IPS DF 6.9 (cell line): ENCODE results near the gene PGS1.
"Not testable (repeated sequence)": the region's sequence is repeated elsewhere in the genome, so short reads cannot be mapped to it uniquely, and the experiment has no call there.

Experiments
- DNase-seq: peaks from one replicate; pipeline ENCODE4 v3.0.0-alpha.2; 2013; ENCODE audit warnings: low read depth, low spot score
- H3K27ac ChIP-seq: one replicate; pipeline ENCODE4 v1.5.1; 2013; ENCODE audit warnings: low read length, control low read depth
- H3K27me3 ChIP-seq: 2 replicates; pipeline ENCODE4 v1.6.1; 2013; ENCODE audit warnings: mild to moderate bottlenecking, low read length; ENCODE audit not compliant: control insufficient read depth, insufficient read depth
- H3K36me3 ChIP-seq: 2 replicates; pipeline ENCODE4 v1.6.1; 2013; ENCODE audit warnings: low read length; ENCODE audit not compliant: control insufficient read depth, insufficient read depth
- H3K4me1 ChIP-seq: 2 replicates; pipeline ENCODE4 v1.6.1; 2013; ENCODE audit warnings: low read length; ENCODE audit not compliant: control insufficient read depth, insufficient read depth
- H3K4me3 ChIP-seq: 2 replicates; pipeline ENCODE4 v1.5.1; 2013; ENCODE audit warnings: mild to moderate bottlenecking, low read length
- H3K9me3 ChIP-seq: 2 replicates; pipeline ENCODE4 v1.6.1; 2013; ENCODE audit warnings: low read length, inconsistent platforms; ENCODE audit not compliant: control insufficient read depth, insufficient read depth
- WGBS: extraction: QIAGEN DNeasy Blood & Tissue Kit; methylation state at CpG from one replicate; pipeline ENCODE4 v1.1.7; 2013; ENCODE audit warnings: mixed read lengths, missing lambda C conversion rate; ENCODE audit not compliant: insufficient read length, insufficient coverage; 5-methylcytosine and 5-hydroxymethylcytosine counted together

Gene PGS1

DNA sequence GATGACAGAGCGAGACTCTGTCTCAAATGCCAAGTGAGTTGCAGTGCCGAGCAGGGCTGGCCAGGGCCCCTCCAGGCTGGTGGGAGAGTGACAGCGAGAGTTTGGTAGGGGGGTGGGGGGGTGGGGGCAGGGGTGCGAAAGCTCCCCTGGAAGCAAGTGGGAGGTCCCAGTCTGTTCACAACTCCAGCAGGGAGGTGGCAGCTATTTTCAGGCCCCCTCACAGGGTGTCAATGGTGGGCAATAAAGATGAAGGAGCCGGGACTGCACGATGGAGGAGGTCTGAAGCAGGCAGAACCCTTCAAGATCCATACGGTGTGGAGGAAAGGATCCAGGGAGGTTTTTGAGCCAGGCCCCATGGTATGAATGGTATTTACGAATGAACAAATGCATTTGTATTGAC is 83.7 kb downstream of the PGS1 start:
- H3K27me3 ChIP-seq, result no peaks in the 10 kb centered on the region
- no CpG with 5 or more reads among the region's 8 CpGs for WGBS
- no peak for DNase-seq
- H3K4me3 ChIP-seq, result no peak overlapping the region
- no peaks in the 10 kb centered on the region for H3K36me3 ChIP-seq
- H3K4me1 ChIP-seq, result no peaks in the 10 kb centered on the region
- no peaks in the 10 kb centered on the region for H3K9me3 ChIP-seq
- no peak overlapping the region for H3K27ac ChIP-seq

DNA sequence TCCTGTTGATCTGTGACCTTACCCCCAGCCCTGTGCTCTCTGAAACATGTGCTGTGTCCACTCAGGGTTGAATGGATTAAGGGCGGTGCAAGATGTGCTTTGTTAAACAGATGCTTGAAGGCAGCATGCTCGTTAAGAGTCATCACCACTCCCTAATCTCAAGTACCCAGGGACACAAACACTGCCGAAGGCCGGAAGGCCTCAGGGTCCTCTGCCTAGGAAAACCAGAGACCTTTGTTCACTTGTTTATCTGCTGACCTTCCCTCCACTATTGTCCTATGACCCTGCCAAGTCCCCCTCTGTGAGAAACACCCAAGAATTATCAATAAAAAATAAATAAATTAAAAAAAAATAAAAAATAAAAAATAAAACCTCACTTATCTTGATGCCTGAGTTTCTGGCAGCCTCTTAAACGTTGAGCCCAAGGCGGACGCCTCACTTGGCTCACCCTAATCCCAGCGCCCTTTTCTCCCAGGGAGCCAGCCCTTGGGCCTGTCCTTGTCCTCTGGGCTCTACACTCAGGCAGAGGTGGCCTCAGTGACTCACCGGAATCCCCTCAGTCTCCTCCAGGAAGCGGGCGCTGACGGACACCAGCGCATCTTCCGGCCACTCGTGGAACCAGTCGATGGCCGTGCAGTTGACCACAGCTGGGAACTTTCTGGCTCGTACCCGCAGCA is 87.8 kb downstream of the PGS1 start:
- H3K4me1 ChIP-seq, H3K27ac ChIP-seq, H3K36me3 ChIP-seq, DNase-seq, H3K27me3 ChIP-seq, H3K9me3 ChIP-seq, H3K4me3 ChIP-seq: not testable (repeated sequence)
- no CpG with 5 or more reads among the region's 19 CpGs for WGBS

DNA sequence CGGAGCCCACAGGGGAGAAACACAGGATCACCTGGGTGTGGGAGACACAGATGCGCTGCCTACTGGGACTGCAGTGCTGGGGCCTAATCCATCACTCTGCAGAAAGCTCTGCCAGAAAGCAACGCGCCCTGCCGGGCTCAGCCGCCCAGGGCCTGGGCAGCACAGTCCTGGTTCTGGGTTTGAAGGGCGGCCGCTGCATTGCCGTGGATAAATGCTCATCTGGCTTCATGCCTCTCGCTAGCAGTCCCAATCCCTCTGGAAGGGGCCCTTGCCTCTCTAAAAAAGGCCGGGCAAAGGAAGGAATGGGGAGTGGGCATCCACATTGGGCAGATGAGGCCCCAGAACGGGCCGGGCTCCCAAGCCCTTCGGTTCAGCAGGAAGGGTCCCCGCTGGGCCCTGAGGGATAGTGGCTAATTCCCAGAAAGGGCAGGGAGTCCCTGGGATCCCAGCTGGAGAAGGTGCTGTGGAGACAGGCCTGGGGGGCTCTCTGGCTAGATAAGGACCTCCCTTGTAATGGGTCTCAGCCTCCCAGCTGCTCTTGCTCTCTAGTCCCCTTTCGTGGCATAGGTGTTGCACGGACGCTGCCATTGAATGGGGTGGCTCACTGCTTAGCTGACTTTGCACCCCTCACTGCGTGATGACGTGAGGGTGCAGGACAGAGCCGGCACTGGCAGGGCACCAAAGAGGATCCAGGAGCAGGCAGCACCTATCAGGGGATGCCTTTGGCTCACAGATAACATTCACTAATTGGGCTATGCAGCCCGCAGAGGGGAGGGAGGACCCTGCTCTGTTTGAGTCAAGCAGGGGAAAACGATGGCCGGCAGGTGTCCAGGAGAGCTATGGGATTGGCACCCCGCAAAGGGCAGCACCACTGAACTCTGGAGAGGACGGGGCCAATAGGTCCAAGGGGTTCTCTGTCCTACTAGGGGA is 88.6 kb downstream of the PGS1 start:
- Histone ChIP-seq H3K4me1 (no peaks in the 10 kb centered on the region), H3K27ac (no peak overlapping the region)
- no CpG with 5 or more reads among the region's 26 CpGs for WGBS

DNA sequence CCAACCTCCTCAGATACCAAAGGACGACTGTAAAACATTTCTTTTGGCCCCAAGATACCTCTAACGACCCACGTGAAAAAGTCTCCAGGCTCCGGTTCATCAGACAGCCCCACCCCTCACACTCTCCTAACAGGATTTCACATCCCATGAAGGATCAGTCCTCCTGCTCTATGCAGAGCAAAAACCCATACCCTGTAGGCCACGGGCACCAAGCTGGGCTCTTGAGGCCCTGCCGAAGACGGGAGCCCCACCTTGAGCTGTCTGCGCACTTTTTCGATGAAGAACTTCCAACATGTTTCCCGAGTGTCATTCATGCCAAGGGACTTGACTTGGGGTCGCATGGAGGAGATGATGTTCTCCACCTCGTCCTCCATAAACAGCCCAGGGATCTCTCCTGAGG is 89.9 kb downstream of the PGS1 start:
- Histone ChIP-seq H3K36me3 (no peaks in the 10 kb centered on the region), H3K27ac (no peak overlapping the region), H3K27me3 (no peaks in the 10 kb centered on the region), H3K9me3 (no peaks in the 10 kb centered on the region), H3K4me3 (no peak overlapping the region), H3K4me1 (no peaks in the 10 kb centered on the region)
- DNase-seq, result no peak
- WGBS, result no CpG with 5 or more reads among the region's 12 CpGs

More for the DNA sequence above, 88.6 kb downstream of the PGS1 start:
- no peak for DNase-seq
- H3K9me3 ChIP-seq, result no peaks in the 10 kb centered on the region
- H3K36me3 ChIP-seq, result no peaks in the 10 kb centered on the region
- H3K27me3 ChIP-seq, result no peaks in the 10 kb centered on the region
- H3K4me3 ChIP-seq, result no peak overlapping the region

DNA sequence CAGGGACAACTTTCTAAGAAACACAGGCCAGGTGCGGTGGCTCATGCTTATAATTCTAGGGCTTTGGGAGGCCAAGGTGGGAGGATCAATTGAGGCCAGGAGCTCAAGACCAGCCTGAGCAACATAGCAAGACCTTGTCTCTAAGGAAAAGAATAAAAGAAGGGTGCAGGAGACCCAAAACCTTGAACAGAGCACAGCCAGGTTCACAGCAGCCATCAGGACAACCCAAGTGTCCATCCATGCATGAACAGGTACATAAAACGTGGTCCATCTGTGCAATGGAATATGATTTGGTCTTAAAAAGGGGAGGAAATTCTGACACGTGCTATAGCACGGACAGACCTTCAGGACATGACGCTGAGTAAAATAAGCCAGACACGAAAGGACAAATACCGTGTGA is 91.0 kb downstream of the PGS1 start:
- DNase-seq, result no peak
- H3K27me3 ChIP-seq, result no peaks in the 10 kb centered on the region
- no peaks in the 10 kb centered on the region for H3K4me1 ChIP-seq
- H3K27ac ChIP-seq, result no peak overlapping the region
- no peaks in the 10 kb centered on the region for H3K9me3 ChIP-seq
- H3K36me3 ChIP-seq, result no peaks in the 10 kb centered on the region
- no peak overlapping the region for H3K4me3 ChIP-seq
- no CpG with 5 or more reads among the region's 7 CpGs for WGBS

DNA sequence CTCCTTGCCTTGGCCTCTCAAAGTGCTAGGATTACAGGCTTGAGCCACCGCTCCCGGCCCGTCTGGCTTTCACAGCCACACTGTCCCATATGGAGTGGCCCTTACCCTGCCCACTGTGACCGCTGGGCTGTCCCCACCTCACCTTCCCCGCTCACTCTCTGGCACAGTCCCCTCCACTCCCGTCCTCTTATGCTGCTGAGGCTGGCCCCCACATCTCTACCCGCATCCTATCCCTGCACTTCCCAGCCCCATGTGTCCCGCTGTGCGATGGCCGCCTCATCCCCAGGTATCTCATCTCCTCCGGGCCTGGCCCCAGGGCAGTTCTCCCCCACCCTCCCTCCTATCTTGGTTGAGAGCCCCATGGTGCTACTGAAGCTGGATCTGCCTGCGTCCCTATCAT is 93.2 kb downstream of the PGS1 start:
- WGBS, result no CpG with 5 or more reads among the region's 12 CpGs
- Histone ChIP-seq H3K27me3 (no peaks in the 10 kb centered on the region), H3K9me3 (no peaks in the 10 kb centered on the region), H3K4me1 (no peaks in the 10 kb centered on the region), H3K27ac (no peak overlapping the region), H3K36me3 (no peaks in the 10 kb centered on the region), H3K4me3 (no peak overlapping the region)
- no peak for DNase-seq

DNA sequence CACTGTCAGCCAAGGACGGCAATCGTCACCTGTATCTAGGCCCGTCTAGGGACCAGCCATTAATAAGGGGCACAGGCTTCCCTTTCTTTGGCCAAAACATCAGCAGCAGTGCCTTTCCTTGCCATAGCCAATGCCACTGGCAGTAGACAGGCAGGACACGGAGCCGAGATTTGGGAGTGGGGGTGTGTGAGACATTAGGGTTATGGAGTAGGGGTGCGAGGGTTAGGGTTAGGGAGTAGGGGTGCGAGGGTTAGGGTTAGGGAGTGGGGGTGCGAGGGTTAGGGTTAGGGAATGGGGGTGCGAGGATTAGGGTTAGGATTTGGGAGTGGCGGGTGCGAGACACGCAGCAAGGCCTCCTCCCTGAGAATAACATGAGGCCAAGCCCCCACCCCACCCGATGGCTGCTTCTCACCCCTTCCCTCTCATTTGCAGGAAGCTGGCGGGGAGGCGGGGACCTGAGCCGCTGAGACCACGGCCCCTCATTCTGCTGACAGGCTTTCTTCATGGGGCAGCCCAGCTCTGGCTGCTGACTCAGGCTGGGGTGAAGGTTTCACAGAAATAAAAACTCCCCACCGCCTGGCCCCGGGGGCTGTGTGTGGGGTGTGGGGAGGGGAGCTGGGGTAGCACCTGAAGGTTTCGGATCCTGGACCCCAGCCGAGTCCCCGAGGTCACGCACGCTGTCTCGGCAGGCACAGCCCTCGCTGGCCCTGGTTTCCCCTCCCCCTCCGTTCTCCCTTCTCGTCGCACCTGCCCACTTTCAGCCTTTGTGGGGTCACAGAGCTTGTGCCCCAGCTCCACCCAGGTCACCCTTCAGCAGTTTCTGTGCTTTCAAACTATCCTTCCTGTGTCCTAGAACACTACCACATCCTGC is 93.8 kb downstream of the PGS1 start:
- Histone ChIP-seq H3K27ac (no peak overlapping the region), H3K4me3 (no peak overlapping the region), H3K9me3 (no peaks in the 10 kb centered on the region), H3K27me3 (no peaks in the 10 kb centered on the region), H3K4me1 (no peaks in the 10 kb centered on the region), H3K36me3 (no peaks in the 10 kb centered on the region)
- no peak for DNase-seq
- WGBS, result 100% methylated on average over 4 of the region's 29 CpGs

DNA sequence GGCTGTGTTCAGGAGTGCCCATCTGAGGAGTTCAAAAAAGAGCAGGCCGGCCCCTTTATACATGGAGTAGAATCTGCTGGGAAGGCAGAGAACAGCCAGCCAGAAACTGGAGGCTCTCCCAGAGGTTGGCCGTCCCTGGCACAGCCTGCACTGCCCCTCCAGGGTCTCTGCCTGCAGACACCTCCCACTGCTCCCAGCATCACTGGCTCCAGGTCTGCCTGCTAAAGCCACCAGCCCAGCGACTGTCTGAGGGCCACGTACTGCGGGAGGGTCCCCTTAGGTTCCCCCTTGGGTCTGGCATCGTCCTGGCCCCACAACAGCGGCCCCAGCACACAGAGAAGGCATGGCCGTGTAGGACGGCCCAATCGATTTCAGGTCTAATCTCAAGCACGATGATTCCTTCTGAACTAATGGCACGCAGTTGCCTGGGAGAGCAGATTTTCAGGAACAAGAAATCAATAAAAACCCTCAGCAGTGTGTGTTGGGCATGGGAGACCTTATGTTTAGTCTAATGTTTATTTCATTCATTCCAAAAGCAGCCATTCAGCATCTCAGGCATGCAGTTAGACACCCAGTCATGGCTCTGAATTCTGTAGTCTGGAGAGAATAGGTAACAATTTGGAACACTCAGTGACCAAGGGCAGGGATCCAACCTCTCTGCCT is 95.6 kb downstream of the PGS1 start:
- no peaks in the 10 kb centered on the region for H3K9me3 ChIP-seq
- H3K4me3 ChIP-seq, result no peak overlapping the region
- H3K4me1 ChIP-seq, result no peaks in the 10 kb centered on the region
- H3K36me3 ChIP-seq, result no peaks in the 10 kb centered on the region
- no peak overlapping the region for H3K27ac ChIP-seq
- no peaks in the 10 kb centered on the region for H3K27me3 ChIP-seq
- WGBS, result no CpG with 5 or more reads among the region's 12 CpGs
- no peak for DNase-seq
